ENCODE measurements around the gene SNRPD1. TPM values are rescaled to one million over a fixed set of nuclear protein-coding genes. Genes with fewer than 3 reads are reported as not detected.
"Not testable (repeated sequence)": the region's sequence is repeated elsewhere in the genome, so short reads cannot be mapped to it uniquely, and the experiment has no call there.

The SNRPD1 gene
- total RNA-seq, 4 donors from 2014 or later: 4.7 to 16.9 (median 14.1) TPM

DNA sequence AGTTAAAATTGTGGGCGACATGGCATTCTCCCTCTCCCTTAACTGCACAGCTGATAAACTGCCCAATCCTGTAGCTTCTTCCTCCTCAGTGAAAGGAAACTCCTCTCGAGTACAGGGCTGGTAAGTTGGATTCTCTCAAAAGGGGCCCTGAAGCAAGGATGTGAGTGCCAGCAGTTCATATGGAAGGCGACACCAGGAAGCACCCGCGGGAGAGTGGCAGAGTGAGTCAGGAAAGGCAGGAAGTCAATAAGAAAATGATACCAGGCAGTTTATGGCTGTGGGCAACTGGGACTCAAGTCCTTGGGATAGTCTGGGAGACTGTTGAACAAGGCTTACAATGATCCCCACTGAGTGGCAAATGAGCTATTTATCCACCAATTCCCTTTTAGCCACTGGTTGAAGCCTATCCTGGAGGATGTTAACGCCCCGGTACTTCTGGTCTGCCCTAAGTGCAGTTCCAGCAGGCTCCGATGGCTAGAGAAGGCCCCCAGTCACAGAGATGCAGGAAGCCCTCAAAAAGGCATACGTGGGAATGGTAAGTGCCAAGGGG lies 57.7 kb downstream of the SNRPD1 start:
- ATAC-seq: peak in 1 of 2 donors; percentile 14
- peak overlapping the region in 1 of 4 donors; percentile 18 for H3K27ac ChIP-seq
- DNase-seq: no peak

DNA sequence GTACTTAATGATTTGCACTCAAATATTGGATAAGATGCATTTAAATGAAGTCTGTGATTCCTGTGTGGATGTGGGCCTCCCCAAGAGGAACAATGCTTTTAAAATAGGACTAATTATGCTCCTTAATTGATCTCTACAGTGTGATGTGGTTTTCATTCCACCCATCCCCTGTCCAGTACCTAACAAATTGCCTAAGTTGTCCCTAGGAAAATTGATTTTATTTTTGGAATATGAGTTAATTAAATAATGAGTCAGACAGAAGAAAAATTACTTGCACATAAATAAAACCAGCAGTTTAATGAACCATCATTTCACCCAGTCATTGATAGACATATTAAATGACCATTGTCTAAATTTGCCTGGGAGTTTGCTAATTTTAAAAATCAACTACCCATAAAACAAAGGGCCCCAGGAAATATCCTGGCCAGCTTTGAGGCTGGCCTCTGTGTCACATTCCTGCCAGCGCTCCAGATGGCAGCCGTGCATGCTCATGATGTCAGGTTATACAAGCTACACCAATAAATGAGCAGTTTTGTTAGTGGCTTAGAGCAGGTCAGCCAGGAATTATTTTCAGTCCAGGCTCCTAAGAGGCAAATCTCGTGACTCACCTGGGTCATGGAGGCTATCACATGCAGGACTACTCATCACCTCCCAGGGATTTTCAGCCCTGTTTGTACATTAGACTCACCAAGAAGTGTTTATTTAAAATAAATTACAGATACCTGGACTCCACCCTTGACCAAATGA lies 60.6 kb downstream of the SNRPD1 start:
- H3K4me1 ChIP-seq: peaks cover 3 to 14% of the 10 kb centered on the region in 2 donors
- intact Hi-C loops (cut with DNase I; ENCODE audit: low total_unique reads): no loop called here
- H3K9me3 ChIP-seq: no peaks in the 10 kb centered on the region
- H3K4me3 ChIP-seq: no peak overlapping the region
- ATAC-seq (peak; percentile 85 to 88), DNase-seq (peak; percentile 9 to 47)
- no peaks in the 10 kb centered on the region for H3K27me3 ChIP-seq
- H3K27ac ChIP-seq: peak overlapping the region; percentile 55 to 74 (median 66)
- TF ChIP-seq POLR2A (IDR thresholded peaks at IDR 0.05): no peak
- TF ChIP-seq CTCF (IDR thresholded peaks at IDR 0.05 in 4 of 5, conservative IDR thresholded peaks at IDR 0.05 in 1 of 5): no peak
- no peaks in the 10 kb centered on the region for H3K36me3 ChIP-seq
- in situ Hi-C loops (cut with MboI; ENCODE audit: low sequenced_read_pairs in 4 of 4): no loop called here

More for the DNA sequence above, 57.7 kb downstream of the SNRPD1 start:
- Histone ChIP-seq H3K36me3 (no peaks in the 10 kb centered on the region), H3K4me3 (no peak overlapping the region), H3K4me1 (peaks cover 3 to 14% of the 10 kb centered on the region in 2 donors), H3K27me3 (no peaks in the 10 kb centered on the region), H3K9me3 (no peaks in the 10 kb centered on the region)
- in situ Hi-C loops (cut with MboI; ENCODE audit: low sequenced_read_pairs in 4 of 4): no loop called here
- TF ChIP-seq CTCF (IDR thresholded peaks at IDR 0.05 in 4 of 5, conservative IDR thresholded peaks at IDR 0.05 in 1 of 5) (no peak), POLR2A (IDR thresholded peaks at IDR 0.05) (no peak)
- intact Hi-C loops (cut with DNase I; ENCODE audit: low total_unique reads): no loop called here

GRCh38 chr18:21675354-21675753 lies 63.2 kb downstream of the SNRPD1 start:
- H3K36me3 ChIP-seq; H3K27me3 ChIP-seq; DNase-seq; ATAC-seq; H3K9me3 ChIP-seq; H3K4me3 ChIP-seq; intact Hi-C loops (cut with DNase I; ENCODE audit: low total_unique reads); H3K27ac ChIP-seq; in situ Hi-C loops (cut with MboI; ENCODE audit: low sequenced_read_pairs in 4 of 4): not testable (repeated sequence)
- peaks cover 3 to 17% of the 10 kb centered on the region in 2 donors for H3K4me1 ChIP-seq

DNA sequence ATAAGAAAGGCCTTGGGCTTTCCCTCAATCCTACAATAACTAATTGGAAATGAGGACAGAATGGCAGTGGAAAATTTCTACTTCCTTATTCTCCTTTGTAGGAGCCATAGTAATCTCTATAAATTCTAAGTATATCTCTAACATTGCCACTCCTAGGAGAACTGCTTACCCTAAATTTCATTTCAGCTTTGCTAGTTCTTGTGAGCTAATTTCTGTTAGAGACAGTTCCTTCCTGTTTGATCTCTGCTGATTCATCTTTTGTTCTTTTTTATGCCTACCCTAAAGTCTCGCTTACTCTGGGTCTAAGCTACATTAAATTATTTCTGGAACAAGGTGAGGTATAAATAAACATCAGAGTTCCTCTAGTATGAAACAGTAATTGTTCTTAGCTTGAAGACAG lies 66.7 kb downstream of the SNRPD1 start:
- H3K4me1 ChIP-seq: peaks cover 4 to 6% of the 10 kb centered on the region in 2 donors
- intact Hi-C loops (cut with DNase I; ENCODE audit: low total_unique reads) (no loop called here), in situ Hi-C loops (cut with MboI; ENCODE audit: low sequenced_read_pairs in 4 of 4) (no loop called here)
- no peaks in the 10 kb centered on the region for H3K9me3 ChIP-seq
- TF ChIP-seq CTCF (IDR thresholded peaks at IDR 0.05 in 4 of 5, conservative IDR thresholded peaks at IDR 0.05 in 1 of 5) (no peak), POLR2A (IDR thresholded peaks at IDR 0.05) (no peak)
- H3K27me3 ChIP-seq: no peaks in the 10 kb centered on the region
- H3K4me3 ChIP-seq: no peak overlapping the region
- H3K27ac ChIP-seq: no peak overlapping the region
- no peak for ATAC-seq
- no peak for DNase-seq
- no peaks in the 10 kb centered on the region for H3K36me3 ChIP-seq

DNA sequence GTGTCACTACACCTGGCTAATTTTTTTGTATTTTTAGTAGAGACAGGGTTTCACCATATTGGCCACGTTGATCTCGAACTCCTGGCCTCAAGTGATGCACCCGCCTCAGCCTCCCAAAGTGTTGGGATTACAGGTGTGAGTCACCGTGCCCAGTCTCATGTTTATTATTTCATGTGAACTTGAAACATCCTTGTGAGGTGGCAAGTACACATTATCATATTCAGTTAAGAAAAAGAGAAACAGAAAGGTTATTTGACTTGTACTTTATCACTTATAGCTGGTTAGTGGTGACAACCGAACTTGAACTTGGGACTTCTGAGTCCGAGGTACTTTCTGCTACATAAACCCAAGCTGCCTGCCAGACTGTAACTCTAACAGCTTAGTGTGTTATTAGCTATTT lies 68.0 kb downstream of the SNRPD1 start:
- DNase-seq: no peak
- TF ChIP-seq POLR2A (IDR thresholded peaks at IDR 0.05): no peak
- no peak for TF ChIP-seq CTCF (IDR thresholded peaks at IDR 0.05 in 4 of 5, conservative IDR thresholded peaks at IDR 0.05 in 1 of 5)
- H3K4me3 ChIP-seq: no peak overlapping the region
- no peak for ATAC-seq
- H3K27ac ChIP-seq: no peak overlapping the region
- intact Hi-C loops (cut with DNase I; ENCODE audit: low total_unique reads): no loop called here
- peaks cover 4 to 6% of the 10 kb centered on the region in 2 donors for H3K4me1 ChIP-seq
- no peaks in the 10 kb centered on the region for H3K27me3 ChIP-seq
- H3K36me3 ChIP-seq: no peaks in the 10 kb centered on the region
- in situ Hi-C loops (cut with MboI; ENCODE audit: low sequenced_read_pairs in 4 of 4): no loop called here
- no peaks in the 10 kb centered on the region for H3K9me3 ChIP-seq
